Natural killer cell (primary cell): ENCODE data around the gene DEFB108B. TPM values are rescaled to one million over a fixed set of nuclear protein-coding genes. Genes with fewer than 3 reads are reported as not detected.
"Not testable (repeated sequence)": the region's sequence is repeated elsewhere in the genome, so short reads cannot be mapped to it uniquely, and the experiment has no call there.

ENCODE experiments used
- ATAC-seq, 3 donors: fragments of 150-1000 bp in 2 of 3; fragments of 200-7000 bp in 1 of 3; cut with Tn5 transposase; 1 replicate in 1 of 3; 2 replicates in 2 of 3; pipeline ENCODE4 v1.10.0; 2021; ENCODE audit warnings: mild to moderate bottlenecking in 2 of 3, moderate library complexity in 2 of 3
- DNase-seq, 2 donors: peaks; one replicate each; pipeline versions ENCODE4 v3.0.0 to v3.0.0-alpha.2; 2013 to 2021; ENCODE audit warnings: mixed read lengths in 1 of 2
- H3K27ac ChIP-seq: one replicate; pipeline ENCODE4 v1.5.1; 2013; ENCODE audit warnings: mild to moderate bottlenecking, low read length
- H3K27me3 ChIP-seq: one replicate; pipeline ENCODE4 v1.6.1; 2013; ENCODE audit warnings: low read length; ENCODE audit not compliant: control insufficient read depth, insufficient read depth
- H3K36me3 ChIP-seq: one replicate; pipeline ENCODE4 v1.6.1; 2013; ENCODE audit warnings: low read length; ENCODE audit not compliant: control insufficient read depth, insufficient read depth
- H3K4me1 ChIP-seq: one replicate; pipeline ENCODE4 v1.6.1; 2013; ENCODE audit warnings: low read length; ENCODE audit not compliant: control insufficient read depth, insufficient read depth
- H3K4me3 ChIP-seq: one replicate; pipeline ENCODE4 v1.5.1; 2013; ENCODE audit warnings: low read length
- H3K9me3 ChIP-seq: one replicate; pipeline ENCODE4 v1.6.1; 2013; ENCODE audit warnings: low read length; ENCODE audit not compliant: control insufficient read depth, insufficient read depth
- H3K27ac Mint-ChIP-seq, 2 donors: one replicate each; pipeline ENCODE4 v1.8.0; 2022; ENCODE audit warnings: mild to moderate bottlenecking in 2 of 2, mixed read lengths in 2 of 2, moderate library complexity in 1 of 2
- H3K27me3 Mint-ChIP-seq, 2 donors: one replicate each; pipeline ENCODE4 v1.8.0; 2022; ENCODE audit warnings: low read depth in 2 of 2, mixed read lengths in 2 of 2
- H3K36me3 Mint-ChIP-seq: one replicate; pipeline ENCODE4 v1.8.0; 2022; ENCODE audit warnings: mixed read lengths
- H3K4me1 Mint-ChIP-seq, 2 donors: one replicate each; pipeline ENCODE4 v1.8.0; 2022; ENCODE audit warnings: mixed read lengths in 2 of 2
- H3K4me3 Mint-ChIP-seq: one replicate; pipeline ENCODE4 v1.8.0; 2022; ENCODE audit warnings: mild to moderate bottlenecking, moderate library complexity, mixed read lengths
- H3K9me3 Mint-ChIP-seq, 2 donors: one replicate each; pipeline ENCODE4 v1.8.0; 2022; ENCODE audit warnings: mixed read lengths in 2 of 2
- WGBS: methylation state at CpG from one replicate; pipeline ENCODE4 v1.1.7; 2013; ENCODE audit warnings: missing lambda C conversion rate; ENCODE audit not compliant: insufficient coverage; 5-methylcytosine and 5-hydroxymethylcytosine counted together
- intact Hi-C: fragments of 100-400 bp; cut with micrococcal nuclease; formaldehyde crosslinking; loops from one replicate; pipeline ENCODE4 v1.14.2; 2022
- total RNA-seq, 4 donors: library from RNA; stranded (reverse); fragments of 120-200 nt in 1 of 4; gene quantifications; one replicate each; pipeline versions ENCODE4 v1.2.3 to v1.2.4, GENCODE V29; 2013 to 2022
- TF ChIP-seq, protein P1 (sequence below): fragments of 200-600 bp; IDR thresholded peaks from one replicate; pipeline ENCODE4 v1.8.0; 2022; ENCODE audit warnings: antibody characterized with exemption

The DEFB108B gene
- total RNA-seq, 3 donors from 2014 or later (not counting 1 experiment from before 2014, with no cell fraction given) = not detected

- DNase-seq (peak; percentile 75 to 88), ATAC-seq (peak; percentile 63 to 97 (median 94))
- peak overlapping the region; percentile 86 for H3K4me3 Mint-ChIP-seq
- intact Hi-C loops = loop anchor here (1.0 kb wide), 1 partner anchor 26 kb away; no protein-coding TSS in a partner anchor
- H3K27me3 ChIP-seq, H3K4me1 ChIP-seq, H3K9me3 Mint-ChIP-seq, H3K36me3 Mint-ChIP-seq, H3K36me3 ChIP-seq, H3K27me3 Mint-ChIP-seq, H3K9me3 ChIP-seq: not testable (repeated sequence)
- peak overlapping the region; percentile 76 to 85 for H3K27ac Mint-ChIP-seq
- TF ChIP-seq, protein P1, sequence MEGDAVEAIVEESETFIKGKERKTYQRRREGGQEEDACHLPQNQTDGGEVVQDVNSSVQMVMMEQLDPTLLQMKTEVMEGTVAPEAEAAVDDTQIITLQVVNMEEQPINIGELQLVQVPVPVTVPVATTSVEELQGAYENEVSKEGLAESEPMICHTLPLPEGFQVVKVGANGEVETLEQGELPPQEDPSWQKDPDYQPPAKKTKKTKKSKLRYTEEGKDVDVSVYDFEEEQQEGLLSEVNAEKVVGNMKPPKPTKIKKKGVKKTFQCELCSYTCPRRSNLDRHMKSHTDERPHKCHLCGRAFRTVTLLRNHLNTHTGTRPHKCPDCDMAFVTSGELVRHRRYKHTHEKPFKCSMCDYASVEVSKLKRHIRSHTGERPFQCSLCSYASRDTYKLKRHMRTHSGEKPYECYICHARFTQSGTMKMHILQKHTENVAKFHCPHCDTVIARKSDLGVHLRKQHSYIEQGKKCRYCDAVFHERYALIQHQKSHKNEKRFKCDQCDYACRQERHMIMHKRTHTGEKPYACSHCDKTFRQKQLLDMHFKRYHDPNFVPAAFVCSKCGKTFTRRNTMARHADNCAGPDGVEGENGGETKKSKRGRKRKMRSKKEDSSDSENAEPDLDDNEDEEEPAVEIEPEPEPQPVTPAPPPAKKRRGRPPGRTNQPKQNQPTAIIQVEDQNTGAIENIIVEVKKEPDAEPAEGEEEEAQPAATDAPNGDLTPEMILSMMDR = peak; percentile 80
- under 1% methylated on average over 43 of the region's 46 CpGs for WGBS
- Histone ChIP-seq H3K4me3 (peak overlapping the region; percentile 56), H3K27ac (peak overlapping the region; percentile 71)
- peaks cover 9 to 11% of the 10 kb centered on the region in 2 donors for H3K4me1 Mint-ChIP-seq
Observed at GRCh38 chr11:71813481-71814355, 19.3 kb upstream of the DEFB108B start.

DNA sequence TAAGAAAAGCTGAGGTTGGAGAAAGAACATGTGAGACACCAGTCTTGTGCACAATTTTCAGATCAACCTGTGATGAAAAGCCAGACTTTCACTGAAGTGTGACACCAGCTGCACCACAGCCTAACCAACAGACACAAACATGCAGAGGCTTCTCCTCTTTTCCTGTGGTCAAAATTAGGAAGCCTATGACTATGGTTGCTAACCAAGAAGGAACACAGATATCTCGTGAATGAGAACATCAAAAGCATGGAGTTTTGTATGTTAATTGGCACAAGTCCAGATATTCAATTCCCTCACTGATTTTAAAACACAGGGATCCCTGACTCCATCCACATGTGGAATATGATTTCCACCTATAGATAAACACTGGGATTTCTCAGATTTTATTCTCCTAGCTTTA is 11.5 kb upstream of the DEFB108B start:
- H3K9me3 ChIP-seq, H3K9me3 Mint-ChIP-seq, H3K27ac Mint-ChIP-seq, H3K27me3 ChIP-seq, H3K27me3 Mint-ChIP-seq, H3K36me3 Mint-ChIP-seq, ATAC-seq, H3K27ac ChIP-seq, H3K4me1 Mint-ChIP-seq, intact Hi-C loops, H3K4me3 ChIP-seq, H3K36me3 ChIP-seq, DNase-seq, H3K4me3 Mint-ChIP-seq, H3K4me1 ChIP-seq: not testable (repeated sequence)
- no CpG with 5 or more reads among the region's 1 CpG for WGBS

DNA sequence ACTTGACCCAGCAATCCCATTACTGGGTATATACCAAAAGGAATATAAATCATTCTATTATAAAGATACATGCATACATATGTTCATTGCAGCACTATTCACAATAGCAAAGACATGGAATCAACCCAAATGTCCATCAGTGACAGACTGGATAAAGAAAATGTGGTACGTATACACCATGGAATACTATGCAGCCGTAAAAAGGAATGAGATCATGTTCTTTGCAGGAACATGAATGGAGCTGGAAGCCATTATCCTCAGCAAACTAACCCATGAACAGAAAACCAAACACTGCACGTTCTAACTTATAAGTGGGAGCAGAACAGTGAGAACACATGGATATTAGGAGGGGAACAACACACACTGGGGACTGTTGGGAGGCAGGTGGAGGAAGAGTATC is 3.8 kb upstream of the DEFB108B start:
- H3K4me1 ChIP-seq, H3K4me3 ChIP-seq, H3K4me1 Mint-ChIP-seq, DNase-seq, H3K9me3 ChIP-seq, H3K36me3 Mint-ChIP-seq, H3K4me3 Mint-ChIP-seq, H3K36me3 ChIP-seq, H3K27me3 Mint-ChIP-seq, intact Hi-C loops, H3K27ac Mint-ChIP-seq, ATAC-seq, H3K27ac ChIP-seq, H3K27me3 ChIP-seq, H3K9me3 Mint-ChIP-seq: not testable (repeated sequence)
- 94% methylated on average over 3 of the region's 3 CpGs for WGBS

DNA sequence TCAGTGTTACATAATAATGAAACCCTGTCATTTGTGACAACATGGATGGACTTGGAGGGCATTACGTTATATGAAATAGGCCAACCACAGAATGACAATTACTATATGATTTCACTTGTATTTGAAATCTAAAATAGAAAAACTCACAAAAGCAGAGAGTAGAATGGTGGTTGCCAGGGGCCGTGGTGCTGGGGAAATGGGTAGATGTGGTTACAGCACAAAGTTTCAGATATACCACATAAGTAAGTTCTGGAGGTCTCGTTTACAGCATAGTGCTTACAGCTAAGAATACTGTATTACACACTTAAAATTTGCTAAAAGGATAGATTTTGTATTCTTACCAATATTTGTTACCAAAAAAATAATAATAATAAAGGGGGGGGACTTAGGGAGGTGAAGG is 3.3 kb upstream of the DEFB108B start:
- H3K9me3 ChIP-seq, H3K4me3 ChIP-seq, H3K4me1 ChIP-seq, H3K36me3 ChIP-seq, ATAC-seq, H3K36me3 Mint-ChIP-seq, H3K27me3 ChIP-seq, H3K4me1 Mint-ChIP-seq, H3K27ac ChIP-seq, H3K4me3 Mint-ChIP-seq, H3K9me3 Mint-ChIP-seq, H3K27me3 Mint-ChIP-seq, DNase-seq, H3K27ac Mint-ChIP-seq, intact Hi-C loops: not testable (repeated sequence)
- 0% methylated on average over 1 of the region's 3 CpGs for WGBS

- H3K4me1 ChIP-seq, H3K36me3 Mint-ChIP-seq, H3K27ac ChIP-seq, ATAC-seq, intact Hi-C loops, DNase-seq, H3K4me3 Mint-ChIP-seq, H3K4me1 Mint-ChIP-seq, H3K27me3 ChIP-seq, H3K4me3 ChIP-seq, H3K27ac Mint-ChIP-seq, H3K9me3 ChIP-seq, H3K9me3 Mint-ChIP-seq, H3K36me3 ChIP-seq: not testable (repeated sequence)
- 89% methylated on average over 6 of the region's 6 CpGs for WGBS
- peaks cover 4 to 19% of the 10 kb centered on the region in 2 donors for H3K27me3 Mint-ChIP-seq
Observed at GRCh38 chr11:71842720-71843119, 9.7 kb downstream of the DEFB108B start.

GRCh38 chr11:71843355-71843754 is 10.4 kb downstream of the DEFB108B start:
- ATAC-seq, H3K4me3 ChIP-seq, intact Hi-C loops, H3K36me3 ChIP-seq, H3K4me1 ChIP-seq, H3K4me1 Mint-ChIP-seq, H3K27ac ChIP-seq, H3K4me3 Mint-ChIP-seq, H3K27ac Mint-ChIP-seq, H3K9me3 Mint-ChIP-seq, H3K36me3 Mint-ChIP-seq, H3K27me3 ChIP-seq, DNase-seq, H3K9me3 ChIP-seq: not testable (repeated sequence)
- WGBS = 97% methylated on average over 4 of the region's 4 CpGs
- peaks cover 5 to 26% of the 10 kb centered on the region in 2 donors for H3K27me3 Mint-ChIP-seq
